ENCODE data around the gene IL23R. TPM values are rescaled to one million over a fixed set of nuclear protein-coding genes. Genes with fewer than 3 reads are reported as not detected.
A peak's percentile ranks its signal among the peaks of the same experiment; 100 is the strongest.

The IL23R gene
- total and polyA plus RNA-seq, 10 donors: 0.07 to 1.2 (median 0.67) TPM; not detected in 2

DNA sequence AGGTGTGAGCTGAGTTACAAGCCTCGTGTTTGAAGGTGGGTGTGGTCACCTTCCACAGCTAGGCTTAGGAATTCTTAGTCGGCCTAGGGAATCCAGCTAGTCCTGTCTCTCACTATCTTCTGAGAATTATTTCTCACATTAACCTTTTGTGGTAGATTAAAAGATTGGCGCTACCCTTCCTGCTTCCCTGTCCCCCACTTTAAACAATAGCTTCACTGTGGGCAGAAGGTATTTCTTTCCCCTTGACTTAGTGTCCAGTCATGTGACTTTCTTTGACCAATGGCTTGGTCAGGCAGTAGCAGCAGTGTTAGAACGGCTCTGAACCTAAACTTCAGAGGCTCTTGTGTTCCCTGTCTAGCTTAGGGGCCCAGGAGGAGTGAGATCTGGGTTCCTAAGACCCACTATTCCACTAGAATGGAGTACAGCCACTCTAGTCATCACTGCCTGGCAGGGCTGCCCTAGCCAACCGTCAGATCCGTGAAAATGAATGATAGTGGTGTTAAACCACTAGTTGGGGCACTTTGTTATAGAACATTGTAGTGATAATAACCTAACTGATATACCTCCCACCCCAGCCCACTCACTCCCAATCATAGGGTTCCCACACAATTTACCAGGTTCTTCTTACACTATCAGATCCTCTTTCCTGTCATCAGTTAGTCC, 17.6 kb upstream of the IL23R start:
- intact Hi-C loops (cut with DNase I; ENCODE audit: low total_unique reads): loop anchor here (5.0 kb wide), 1 partner anchor 156 kb away; no protein-coding TSS in a partner anchor
- DNase-seq: no peak
- WGBS, 5 donors: 50 to 71% (median 54%) methylated on average over 6 of the region's 6 CpGs

DNA sequence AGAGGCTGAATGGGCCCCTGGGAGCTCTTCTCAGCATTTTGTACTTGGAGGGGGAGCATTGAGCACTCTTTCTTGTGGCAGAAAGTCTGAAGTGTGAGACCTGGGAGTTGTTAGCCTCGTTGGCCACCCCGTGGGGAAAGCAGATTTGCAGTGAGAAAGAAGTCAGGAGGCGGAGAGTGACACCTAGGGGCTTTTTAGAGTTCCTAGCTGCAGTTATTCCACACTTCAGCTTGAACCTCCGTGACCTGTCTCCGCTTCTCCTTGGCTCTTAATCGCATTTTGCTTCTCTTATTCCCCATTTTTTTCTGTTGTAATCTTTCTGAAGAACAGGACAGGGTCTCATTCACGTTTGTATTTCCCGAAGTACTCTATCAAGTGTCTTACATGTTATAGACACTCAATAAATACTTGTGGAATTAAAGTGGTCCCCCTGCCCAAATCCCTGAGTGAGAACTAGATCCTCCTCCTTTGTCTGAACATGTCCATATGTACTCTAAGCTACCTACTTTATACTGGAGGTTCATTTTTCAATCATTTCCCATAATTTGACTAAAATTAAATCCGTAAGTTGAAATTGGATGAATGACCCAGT, 17.0 kb upstream of the IL23R start:
- DNase-seq: peak; percentile 77

More for the DNA sequence above, 17.6 kb upstream of the IL23R start:
- TF ChIP-seq POLR2A (IDR thresholded peaks at IDR 0.05): no peak
- TF ChIP-seq, protein P1, sequence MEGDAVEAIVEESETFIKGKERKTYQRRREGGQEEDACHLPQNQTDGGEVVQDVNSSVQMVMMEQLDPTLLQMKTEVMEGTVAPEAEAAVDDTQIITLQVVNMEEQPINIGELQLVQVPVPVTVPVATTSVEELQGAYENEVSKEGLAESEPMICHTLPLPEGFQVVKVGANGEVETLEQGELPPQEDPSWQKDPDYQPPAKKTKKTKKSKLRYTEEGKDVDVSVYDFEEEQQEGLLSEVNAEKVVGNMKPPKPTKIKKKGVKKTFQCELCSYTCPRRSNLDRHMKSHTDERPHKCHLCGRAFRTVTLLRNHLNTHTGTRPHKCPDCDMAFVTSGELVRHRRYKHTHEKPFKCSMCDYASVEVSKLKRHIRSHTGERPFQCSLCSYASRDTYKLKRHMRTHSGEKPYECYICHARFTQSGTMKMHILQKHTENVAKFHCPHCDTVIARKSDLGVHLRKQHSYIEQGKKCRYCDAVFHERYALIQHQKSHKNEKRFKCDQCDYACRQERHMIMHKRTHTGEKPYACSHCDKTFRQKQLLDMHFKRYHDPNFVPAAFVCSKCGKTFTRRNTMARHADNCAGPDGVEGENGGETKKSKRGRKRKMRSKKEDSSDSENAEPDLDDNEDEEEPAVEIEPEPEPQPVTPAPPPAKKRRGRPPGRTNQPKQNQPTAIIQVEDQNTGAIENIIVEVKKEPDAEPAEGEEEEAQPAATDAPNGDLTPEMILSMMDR (IDR thresholded peaks at IDR 0.05 in 8 of 11, conservative IDR thresholded peaks at IDR 0.05 in 3 of 11): no peak
- TF ChIP-seq POLR2AphosphoS5 (IDR thresholded peaks at IDR 0.05): no peak
- Histone ChIP-seq H3K4me1 (peaks cover 0 to 12% (median 9%) of the 10 kb centered on the region in 6 donors), H3K9me3 (no peaks in the 10 kb centered on the region), H3K27me3 (replicated peaks in 1 of 7) (peaks cover 0 to 4% (median 0%) of the 10 kb centered on the region in 7 donors), H3K27ac (no peak overlapping the region), H3K36me3 (no peaks in the 10 kb centered on the region), H3K4me3 (no peak overlapping the region)

DNA sequence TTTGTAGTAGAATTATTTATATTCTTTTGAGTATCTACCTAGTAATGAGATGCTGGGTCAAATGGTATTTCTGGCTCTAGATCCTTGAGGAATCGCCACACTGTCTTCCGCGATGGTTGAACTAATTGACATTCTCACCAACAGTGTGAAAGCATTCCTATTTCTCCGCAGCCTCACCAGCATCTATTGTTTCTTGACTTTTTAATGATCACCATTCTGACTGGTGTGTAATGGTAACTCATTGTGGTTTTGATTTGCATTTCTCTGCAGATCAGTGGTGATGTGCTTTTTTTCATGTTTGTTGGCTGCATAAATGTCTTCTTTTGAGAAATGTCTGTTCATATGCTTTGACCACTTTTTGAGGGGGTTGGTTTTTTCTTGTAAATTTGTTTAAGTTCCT, 15.3 kb upstream of the IL23R start:
- 90 to 93% (median 93%) methylated on average over 4 of the region's 4 CpGs for WGBS, 5 donors
- TF ChIP-seq, protein P1 (IDR thresholded peaks at IDR 0.05 in 8 of 11, conservative IDR thresholded peaks at IDR 0.05 in 3 of 11): no peak
- no peak for TF ChIP-seq POLR2A (IDR thresholded peaks at IDR 0.05)
- no peak for TF ChIP-seq POLR2AphosphoS5 (IDR thresholded peaks at IDR 0.05)
- H3K27ac ChIP-seq: no peak overlapping the region
- H3K4me1 ChIP-seq: peaks cover 0 to 12% (median 9%) of the 10 kb centered on the region in 6 donors
- no peaks in the 10 kb centered on the region for H3K36me3 ChIP-seq
- H3K9me3 ChIP-seq: no peaks in the 10 kb centered on the region
- DNase-seq: no peak
- intact Hi-C loops (cut with DNase I; ENCODE audit: low total_unique reads): no loop called here
- peaks cover 0 to 4% (median 0%) of the 10 kb centered on the region in 7 donors for H3K27me3 ChIP-seq (replicated peaks in 1 of 7)
- H3K4me3 ChIP-seq: no peak overlapping the region

More for the DNA sequence above, 17.0 kb upstream of the IL23R start:
- Histone ChIP-seq H3K4me3 (no peak overlapping the region), H3K27ac (no peak overlapping the region), H3K27me3 (replicated peaks in 1 of 7) (peaks cover 0 to 4% (median 0%) of the 10 kb centered on the region in 7 donors), H3K36me3 (no peaks in the 10 kb centered on the region), H3K4me1 (peaks cover 0 to 12% (median 9%) of the 10 kb centered on the region in 6 donors), H3K9me3 (no peaks in the 10 kb centered on the region)
- WGBS, 5 donors: 17 to 23% (median 21%) methylated on average over 9 of the region's 9 CpGs
- TF ChIP-seq, protein P1 (IDR thresholded peaks at IDR 0.05 in 8 of 11, conservative IDR thresholded peaks at IDR 0.05 in 3 of 11): peak; percentile 36 to 75 (median 63)
- TF ChIP-seq POLR2A (IDR thresholded peaks at IDR 0.05): no peak
- intact Hi-C loops (cut with DNase I; ENCODE audit: low total_unique reads): loop anchor here (5.0 kb wide), 1 partner anchor 157 kb away; no protein-coding TSS in a partner anchor

DNA sequence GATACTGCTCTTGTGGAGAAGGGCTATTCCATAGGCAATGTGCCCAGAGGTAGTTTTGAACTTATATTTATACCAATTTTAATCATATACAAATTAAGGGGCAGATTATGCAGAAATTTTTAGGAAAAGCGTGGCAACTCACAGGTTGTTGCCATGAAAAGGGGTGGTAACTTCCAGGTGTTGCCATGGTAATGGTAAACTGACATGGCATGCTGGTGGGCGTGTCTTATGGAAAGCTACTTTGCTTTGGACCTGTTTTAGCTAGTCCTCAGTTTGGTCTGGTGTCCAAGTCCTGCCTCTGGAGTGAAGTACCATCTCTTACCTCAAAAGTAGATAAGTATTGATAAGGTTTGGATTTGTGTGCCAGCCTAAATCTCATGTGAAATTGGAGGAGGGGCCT, 7.9 kb upstream of the IL23R start:
- H3K27ac ChIP-seq: no peak overlapping the region
- H3K9me3 ChIP-seq: no peaks in the 10 kb centered on the region
- no peaks in the 10 kb centered on the region for H3K4me1 ChIP-seq
- no peak for TF ChIP-seq POLR2A (IDR thresholded peaks at IDR 0.05)
- TF ChIP-seq POLR2AphosphoS5 (IDR thresholded peaks at IDR 0.05): no peak
- TF ChIP-seq, protein P1 (IDR thresholded peaks at IDR 0.05 in 8 of 11, conservative IDR thresholded peaks at IDR 0.05 in 3 of 11): no peak
- H3K4me3 ChIP-seq: no peak overlapping the region
- peaks cover 0 to 10% (median 0%) of the 10 kb centered on the region in 7 donors for H3K27me3 ChIP-seq (replicated peaks in 1 of 7)
- no peaks in the 10 kb centered on the region for H3K36me3 ChIP-seq
- intact Hi-C loops (cut with DNase I; ENCODE audit: low total_unique reads): no loop called here
- no peak for DNase-seq
- WGBS, 5 donors: 39 to 78% (median 59%) methylated on average over 2 of the region's 2 CpGs

Measured in spleen (tissue), 11 donors.